Measurements from ENCODE around the gene IQSEC1. TPM values are rescaled to one million over a fixed set of nuclear protein-coding genes. Genes with fewer than 3 reads are reported as not detected.

Gene IQSEC1
- total and polyA plus RNA-seq, 9 of the 15 experiments (the other 6 are each of a cell fraction or from before 2014, with no cell fraction given), result 0.56 to 39.0 (median 6.8) TPM

DNA sequence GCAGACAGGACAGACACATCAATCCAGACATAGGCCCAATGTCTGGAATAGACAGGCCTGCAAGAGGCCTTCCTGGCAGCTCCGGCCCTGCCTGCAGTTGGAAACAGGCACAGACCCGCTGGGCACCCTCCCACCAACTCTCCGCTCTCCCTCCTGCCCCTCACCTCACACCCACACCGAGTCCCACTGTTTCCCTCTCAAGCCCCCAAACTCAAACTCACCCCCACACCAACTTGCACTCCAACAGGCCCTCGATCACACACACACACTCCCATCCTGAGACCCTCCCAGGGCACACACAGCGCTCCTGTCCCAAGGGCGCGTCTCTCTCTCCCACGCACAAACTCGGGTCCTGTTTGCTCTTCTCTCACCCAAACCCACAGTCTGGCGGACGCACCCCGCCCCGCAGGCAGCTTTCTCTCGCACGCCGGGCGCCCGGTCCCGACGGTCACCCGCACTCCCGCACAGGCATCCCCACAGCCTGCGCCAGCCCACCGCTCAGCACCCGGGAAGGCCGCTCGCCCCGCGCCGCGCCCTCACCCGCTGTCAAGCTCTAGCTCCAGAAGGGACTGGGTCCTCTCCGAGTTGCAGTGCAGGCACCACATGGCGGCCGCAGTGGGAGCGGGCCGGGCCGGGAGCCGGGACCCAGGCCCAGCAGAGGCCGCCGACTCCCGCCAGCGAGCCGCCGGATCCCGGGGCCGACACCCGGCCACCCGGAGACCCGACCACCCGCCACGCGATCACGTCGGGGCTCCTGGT lies 106.2 kb downstream of the IQSEC1 start (continued):
- TF ChIP-seq, protein P1, sequence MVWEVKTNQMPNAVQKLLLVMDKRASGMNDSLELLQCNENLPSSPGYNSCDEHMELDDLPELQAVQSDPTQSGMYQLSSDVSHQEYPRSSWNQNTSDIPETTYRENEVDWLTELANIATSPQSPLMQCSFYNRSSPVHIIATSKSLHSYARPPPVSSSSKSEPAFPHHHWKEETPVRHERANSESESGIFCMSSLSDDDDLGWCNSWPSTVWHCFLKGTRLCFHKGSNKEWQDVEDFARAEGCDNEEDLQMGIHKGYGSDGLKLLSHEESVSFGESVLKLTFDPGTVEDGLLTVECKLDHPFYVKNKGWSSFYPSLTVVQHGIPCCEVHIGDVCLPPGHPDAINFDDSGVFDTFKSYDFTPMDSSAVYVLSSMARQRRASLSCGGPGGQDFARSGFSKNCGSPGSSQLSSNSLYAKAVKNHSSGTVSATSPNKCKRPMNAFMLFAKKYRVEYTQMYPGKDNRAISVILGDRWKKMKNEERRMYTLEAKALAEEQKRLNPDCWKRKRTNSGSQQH (CRISPR knock-in tag; IDR thresholded peaks at IDR 0.05), result peak; percentile 73; the same call in 1 of the 2 replicates
- no peak for TF ChIP-seq POLR3G (IDR thresholded peaks at IDR 0.05; ENCODE audit: extremely low read depth, insufficient read length, insufficient replicate concordance)
- no peak for TF ChIP-seq SRSF9 (IDR thresholded peaks at IDR 0.05; ENCODE audit: borderline replicate concordance, low read depth, low read length)
- no peak for TF ChIP-seq KHSRP (IDR thresholded peaks at IDR 0.05)
- TF ChIP-seq, protein P2, sequence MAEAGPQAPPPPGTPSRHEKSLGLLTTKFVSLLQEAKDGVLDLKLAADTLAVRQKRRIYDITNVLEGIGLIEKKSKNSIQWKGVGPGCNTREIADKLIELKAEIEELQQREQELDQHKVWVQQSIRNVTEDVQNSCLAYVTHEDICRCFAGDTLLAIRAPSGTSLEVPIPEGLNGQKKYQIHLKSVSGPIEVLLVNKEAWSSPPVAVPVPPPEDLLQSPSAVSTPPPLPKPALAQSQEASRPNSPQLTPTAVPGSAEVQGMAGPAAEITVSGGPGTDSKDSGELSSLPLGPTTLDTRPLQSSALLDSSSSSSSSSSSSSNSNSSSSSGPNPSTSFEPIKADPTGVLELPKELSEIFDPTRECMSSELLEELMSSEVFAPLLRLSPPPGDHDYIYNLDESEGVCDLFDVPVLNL (CRISPR knock-in tag; IDR thresholded peaks at IDR 0.05; ENCODE audit: low read depth), result 0 out of 2 replicates have a peak, but pooled peaks have one; percentile 66
- TF ChIP-seq, protein P3, sequence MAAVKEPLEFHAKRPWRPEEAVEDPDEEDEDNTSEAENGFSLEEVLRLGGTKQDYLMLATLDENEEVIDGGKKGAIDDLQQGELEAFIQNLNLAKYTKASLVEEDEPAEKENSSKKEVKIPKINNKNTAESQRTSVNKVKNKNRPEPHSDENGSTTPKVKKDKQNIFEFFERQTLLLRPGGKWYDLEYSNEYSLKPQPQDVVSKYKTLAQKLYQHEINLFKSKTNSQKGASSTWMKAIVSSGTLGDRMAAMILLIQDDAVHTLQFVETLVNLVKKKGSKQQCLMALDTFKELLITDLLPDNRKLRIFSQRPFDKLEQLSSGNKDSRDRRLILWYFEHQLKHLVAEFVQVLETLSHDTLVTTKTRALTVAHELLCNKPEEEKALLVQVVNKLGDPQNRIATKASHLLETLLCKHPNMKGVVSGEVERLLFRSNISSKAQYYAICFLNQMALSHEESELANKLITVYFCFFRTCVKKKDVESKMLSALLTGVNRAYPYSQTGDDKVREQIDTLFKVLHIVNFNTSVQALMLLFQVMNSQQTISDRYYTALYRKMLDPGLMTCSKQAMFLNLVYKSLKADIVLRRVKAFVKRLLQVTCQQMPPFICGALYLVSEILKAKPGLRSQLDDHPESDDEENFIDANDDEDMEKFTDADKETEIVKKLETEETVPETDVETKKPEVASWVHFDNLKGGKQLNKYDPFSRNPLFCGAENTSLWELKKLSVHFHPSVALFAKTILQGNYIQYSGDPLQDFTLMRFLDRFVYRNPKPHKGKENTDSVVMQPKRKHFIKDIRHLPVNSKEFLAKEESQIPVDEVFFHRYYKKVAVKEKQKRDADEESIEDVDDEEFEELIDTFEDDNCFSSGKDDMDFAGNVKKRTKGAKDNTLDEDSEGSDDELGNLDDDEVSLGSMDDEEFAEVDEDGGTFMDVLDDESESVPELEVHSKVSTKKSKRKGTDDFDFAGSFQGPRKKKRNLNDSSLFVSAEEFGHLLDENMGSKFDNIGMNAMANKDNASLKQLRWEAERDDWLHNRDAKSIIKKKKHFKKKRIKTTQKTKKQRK (IDR thresholded peaks at IDR 0.05; ENCODE audit: borderline replicate concordance, low read depth, low read length), result no peak
- no peak for TF ChIP-seq RUNX1 (IDR thresholded peaks at IDR 0.05; ENCODE audit: low read depth)
- TF ChIP-seq EGR1 (conservative IDR thresholded peaks at IDR 0.05), result peak; percentile 62
- no peak for TF ChIP-seq PRPF4 (IDR thresholded peaks at IDR 0.05; ENCODE audit: insufficient read depth, low read depth, low read length, poor library complexity, severe bottlenecking)
- TF ChIP-seq TAF1 (IDR thresholded peaks at IDR 0.05; ENCODE audit: control insufficient read depth, extremely low read depth, insufficient read depth, low read length, severe bottlenecking), result no peak
- no peak for TF ChIP-seq ZNF766 (CRISPR knock-in tag; conservative IDR thresholded peaks at IDR 0.05)
- TF ChIP-seq ZEB2 (IDR thresholded peaks at IDR 0.05), result no peak
- TF ChIP-seq HDAC8 (tag; IDR thresholded peaks at IDR 0.05), result peak; percentile 69; the same call in 1 of the 2 replicates
- 0 out of 2 replicates have a peak, but pooled peaks have one; percentile 41 for TF ChIP-seq NBN (IDR thresholded peaks at IDR 0.05; ENCODE audit: low read depth)
- TF ChIP-seq, protein P4, sequence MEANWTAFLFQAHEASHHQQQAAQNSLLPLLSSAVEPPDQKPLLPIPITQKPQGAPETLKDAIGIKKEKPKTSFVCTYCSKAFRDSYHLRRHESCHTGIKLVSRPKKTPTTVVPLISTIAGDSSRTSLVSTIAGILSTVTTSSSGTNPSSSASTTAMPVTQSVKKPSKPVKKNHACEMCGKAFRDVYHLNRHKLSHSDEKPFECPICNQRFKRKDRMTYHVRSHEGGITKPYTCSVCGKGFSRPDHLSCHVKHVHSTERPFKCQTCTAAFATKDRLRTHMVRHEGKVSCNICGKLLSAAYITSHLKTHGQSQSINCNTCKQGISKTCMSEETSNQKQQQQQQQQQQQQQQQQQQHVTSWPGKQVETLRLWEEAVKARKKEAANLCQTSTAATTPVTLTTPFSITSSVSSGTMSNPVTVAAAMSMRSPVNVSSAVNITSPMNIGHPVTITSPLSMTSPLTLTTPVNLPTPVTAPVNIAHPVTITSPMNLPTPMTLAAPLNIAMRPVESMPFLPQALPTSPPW (CRISPR knock-in tag; IDR thresholded peaks at IDR 0.05), result no peak
- TF ChIP-seq, protein P5, sequence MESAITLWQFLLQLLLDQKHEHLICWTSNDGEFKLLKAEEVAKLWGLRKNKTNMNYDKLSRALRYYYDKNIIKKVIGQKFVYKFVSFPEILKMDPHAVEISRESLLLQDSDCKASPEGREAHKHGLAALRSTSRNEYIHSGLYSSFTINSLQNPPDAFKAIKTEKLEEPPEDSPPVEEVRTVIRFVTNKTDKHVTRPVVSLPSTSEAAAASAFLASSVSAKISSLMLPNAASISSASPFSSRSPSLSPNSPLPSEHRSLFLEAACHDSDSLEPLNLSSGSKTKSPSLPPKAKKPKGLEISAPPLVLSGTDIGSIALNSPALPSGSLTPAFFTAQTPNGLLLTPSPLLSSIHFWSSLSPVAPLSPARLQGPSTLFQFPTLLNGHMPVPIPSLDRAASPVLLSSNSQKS (CRISPR knock-in tag; IDR thresholded peaks at IDR 0.05), result no peak
- TF ChIP-seq ZNF217 (CRISPR knock-in tag; IDR thresholded peaks at IDR 0.05), result no peak
- peak; percentile 39; the same call in 1 of the 2 replicates for TF ChIP-seq KAT7 (CRISPR knock-in tag; IDR thresholded peaks at IDR 0.05; ENCODE audit: borderline replicate concordance)
- no peak for TF ChIP-seq EP300 (IDR thresholded peaks at IDR 0.05; ENCODE audit: low read length)
